HUES6 (cell line): ENCODE data around the gene VWA7.

ENCODE experiments used
- H3K27ac ChIP-seq: 2 replicates; pipeline ENCODE4 v1.7.0; 2013; ENCODE audit warnings: low read depth, mild to moderate bottlenecking, low read length, inconsistent platforms
- H3K27me3 ChIP-seq: 2 replicates; pipeline ENCODE4 v1.6.1; 2013; ENCODE audit warnings: low read length; ENCODE audit not compliant: control insufficient read depth, insufficient read depth
- H3K36me3 ChIP-seq: 2 replicates; pipeline ENCODE4 v1.6.1; 2013; ENCODE audit warnings: low read length; ENCODE audit not compliant: control insufficient read depth, insufficient read depth
- H3K4me1 ChIP-seq: 2 replicates; pipeline ENCODE4 v1.6.1; 2013; ENCODE audit warnings: low read length; ENCODE audit not compliant: control insufficient read depth, insufficient read depth
- H3K4me3 ChIP-seq: 2 replicates; pipeline ENCODE4 v1.5.1; 2013; ENCODE audit warnings: low read depth, low read length
- H3K9ac ChIP-seq: one replicate; pipeline ENCODE4 v1.6.1; 2013; ENCODE audit warnings: mild to moderate bottlenecking, low read length
- H3K9me3 ChIP-seq: 2 replicates; pipeline ENCODE4 v1.6.1; 2013; ENCODE audit warnings: low read depth, low read length; ENCODE audit not compliant: control insufficient read depth, insufficient read depth

VWA7 gene

GRCh38 chr6:31725502-31726350 lies 51.4 kb downstream of the VWA7 start:
- Histone ChIP-seq H3K27ac (no peak overlapping the region), H3K4me3 (no peak overlapping the region), H3K9me3 (no peaks in the 10 kb centered on the region), H3K27me3 (no peaks in the 10 kb centered on the region), H3K4me1 (peaks cover 13% of the 10 kb centered on the region; the same call in 1 of the 2 replicates), H3K36me3 (peaks cover 30% of the 10 kb centered on the region), H3K9ac (no peak overlapping the region)

GRCh38 chr6:31723980-31724691 lies 53.0 kb downstream of the VWA7 start:
- no peaks in the 10 kb centered on the region for H3K9me3 ChIP-seq
- no peaks in the 10 kb centered on the region for H3K27me3 ChIP-seq
- H3K9ac ChIP-seq = no peak overlapping the region
- H3K27ac ChIP-seq = no peak overlapping the region
- H3K36me3 ChIP-seq = peaks cover 27% of the 10 kb centered on the region
- no peak overlapping the region for H3K4me3 ChIP-seq
- H3K4me1 ChIP-seq = peaks cover 9% of the 10 kb centered on the region

- Histone ChIP-seq H3K9ac (no peak within 1 kb of the TSS), H3K27me3 (no peaks in the 10 kb centered on the region), H3K4me1 (peaks cover 10% of the 10 kb centered on the region), H3K27ac (no peak within 1 kb of the TSS), H3K36me3 (peaks cover 27% of the 10 kb centered on the region), H3K9me3 (no peaks in the 10 kb centered on the region), H3K4me3 (no peak within 1 kb of the TSS)
Observed at GRCh38 chr6:31723245-31723979, 53.7 kb downstream of the VWA7 start, which contains the start of gene MPIG6B. Gene MPIG6B, plus strand, starts transcription at chr6:31723373. Its CDS starts 11 bp downstream, at chr6:31723384.

DNA sequence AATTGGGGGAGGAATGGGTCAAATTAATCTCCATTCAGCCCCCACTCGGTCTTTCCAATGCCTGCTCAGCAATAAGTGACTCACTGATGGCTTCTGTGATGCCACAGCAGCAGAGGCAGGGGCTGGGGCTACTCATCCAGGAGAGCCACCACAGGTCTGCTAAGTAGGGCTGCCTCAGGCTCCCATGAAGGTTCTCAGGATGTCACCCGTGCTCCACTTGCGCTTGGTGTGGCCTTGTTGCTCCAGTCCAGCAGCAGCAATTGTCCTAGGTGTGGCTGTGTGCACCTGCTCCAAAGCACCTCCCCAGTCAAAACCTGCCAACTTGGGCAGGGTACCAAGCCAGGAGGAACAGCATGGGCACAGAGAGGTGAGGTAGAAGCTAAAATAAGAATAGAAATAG lies 55.0 kb downstream of the VWA7 start:
- no peak overlapping the region for H3K27ac ChIP-seq
- no peaks in the 10 kb centered on the region for H3K9me3 ChIP-seq
- peaks cover 20% of the 10 kb centered on the region for H3K36me3 ChIP-seq
- no peak overlapping the region for H3K9ac ChIP-seq
- H3K27me3 ChIP-seq = no peaks in the 10 kb centered on the region
- no peak overlapping the region for H3K4me3 ChIP-seq
- peaks cover 22% of the 10 kb centered on the region for H3K4me1 ChIP-seq

DNA sequence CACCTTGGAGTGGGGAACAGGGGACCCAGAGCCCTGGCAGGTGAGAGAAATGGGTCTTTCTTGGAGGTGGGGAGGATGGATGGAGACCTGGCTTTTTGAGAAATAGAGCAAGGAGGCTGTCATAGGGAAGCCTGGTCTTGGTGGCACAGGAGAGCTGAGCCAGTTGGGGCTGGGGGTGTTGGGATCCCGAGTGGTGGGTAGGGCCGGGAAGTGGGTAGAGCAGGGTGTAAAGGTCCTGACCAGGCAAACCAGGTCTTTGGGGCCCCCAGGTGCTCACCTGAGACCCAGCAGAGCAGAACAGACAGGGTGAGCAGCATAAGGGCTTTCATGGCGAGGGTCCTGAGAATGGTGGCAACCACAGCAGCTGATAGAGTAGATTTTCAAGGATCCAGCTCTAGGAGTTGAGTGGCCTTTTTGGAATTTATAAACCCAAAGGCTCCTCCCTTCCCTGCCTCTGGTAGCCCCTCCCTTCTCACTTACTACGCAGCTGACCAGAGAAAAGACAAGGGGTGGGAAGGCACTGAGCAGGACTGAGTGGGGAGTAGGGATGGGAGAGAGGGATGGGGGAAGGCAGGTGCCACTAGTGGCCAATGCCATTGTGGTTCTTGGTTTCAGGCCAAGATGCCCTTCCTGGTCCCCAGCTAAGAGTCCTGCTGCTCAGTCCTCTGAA lies 55.6 kb downstream of the VWA7 start, which contains the start of gene LY6G6C:
Gene LY6G6C (minus strand): TSS at position 396 of the 670 bp plus-strand sequence. CDS start 67 bp downstream, at position 329.
- Histone ChIP-seq H3K27ac (no peak within 1 kb of the TSS), H3K9ac (no peak within 1 kb of the TSS), H3K4me3 (no peak within 1 kb of the TSS), H3K9me3 (no peaks in the 10 kb centered on the region), H3K4me1 (peaks cover 22% of the 10 kb centered on the region), H3K36me3 (peaks cover 13% of the 10 kb centered on the region), H3K27me3 (no peaks in the 10 kb centered on the region)

- Histone ChIP-seq H3K9ac (no peak overlapping the region), H3K36me3 (0 out of 2 replicates have a peak, but pooled peaks cover 2% of the 10 kb centered on the region), H3K9me3 (no peaks in the 10 kb centered on the region), H3K27ac (no peak overlapping the region), H3K27me3 (no peaks in the 10 kb centered on the region), H3K4me1 (peaks cover 27% of the 10 kb centered on the region), H3K4me3 (no peak overlapping the region)
Observed at GRCh38 chr6:31720196-31720770, 56.8 kb downstream of the VWA7 start.

DNA sequence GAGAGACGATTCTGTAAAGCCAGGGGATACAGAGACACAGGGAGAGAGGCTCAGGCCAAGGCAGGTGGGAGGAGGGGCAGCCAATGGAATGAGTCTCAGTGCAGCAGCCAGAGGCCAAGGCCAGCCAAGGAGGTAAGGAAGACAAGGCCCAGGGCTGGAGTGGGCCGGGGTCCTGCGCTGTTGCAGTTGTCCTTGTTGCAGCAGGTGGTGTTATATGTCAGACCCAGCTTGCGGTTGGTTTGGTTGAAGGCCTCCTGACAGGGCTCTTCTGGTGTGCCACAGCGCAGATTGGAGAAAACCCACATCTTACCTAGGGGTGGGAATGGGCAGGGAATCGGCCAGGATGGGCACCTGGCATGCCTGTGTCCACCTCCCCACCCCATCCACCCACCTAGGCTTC lies 58.1 kb downstream of the VWA7 start:
- Histone ChIP-seq H3K9ac (no peak overlapping the region), H3K27me3 (no peaks in the 10 kb centered on the region), H3K4me3 (no peak overlapping the region), H3K36me3 (no peaks in the 10 kb centered on the region), H3K4me1 (peaks cover 39% of the 10 kb centered on the region), H3K27ac (no peak overlapping the region), H3K9me3 (no peaks in the 10 kb centered on the region)

- no peaks in the 10 kb centered on the region for H3K27me3 ChIP-seq
- H3K4me3 ChIP-seq = no peak overlapping the region
Observed at GRCh38 chr6:31718265-31718664, 58.9 kb downstream of the VWA7 start.

GRCh38 chr6:31717499-31718222 lies 59.5 kb downstream of the VWA7 start:
- Histone ChIP-seq H3K9me3 (no peaks in the 10 kb centered on the region), H3K4me3 (no peak overlapping the region), H3K36me3 (no peaks in the 10 kb centered on the region), H3K4me1 (peaks cover 47% of the 10 kb centered on the region), H3K9ac (no peak overlapping the region), H3K27me3 (no peaks in the 10 kb centered on the region), H3K27ac (no peak overlapping the region)

More at GRCh38 chr6:31718265-31718664, 58.9 kb downstream of the VWA7 start:
- Histone ChIP-seq H3K36me3 (no peaks in the 10 kb centered on the region), H3K4me1 (peaks cover 45% of the 10 kb centered on the region), H3K27ac (no peak overlapping the region), H3K9me3 (no peaks in the 10 kb centered on the region), H3K9ac (no peak overlapping the region)
